Skeletal muscle tissue (tissue), 4 donors: ENCODE results near the gene SESN2. TPM values are rescaled to one million over a fixed set of nuclear protein-coding genes. Genes with fewer than 3 reads are reported as not detected.
A peak's percentile ranks its signal among the peaks of the same experiment; 100 is the strongest.

ENCODE experiments used
- H3K27ac ChIP-seq: one replicate; pipeline ENCODE4 v1.7.0; 2013; ENCODE audit warnings: mild to moderate bottlenecking, low read depth, low read length, inconsistent platforms
- H3K27me3 ChIP-seq, 3 donors: one replicate each; pipeline ENCODE4 v1.7.0; 2013; ENCODE audit warnings: low read length in 3 of 3; ENCODE audit not compliant: control insufficient read depth in 3 of 3, insufficient read depth in 3 of 3
- H3K36me3 ChIP-seq, 3 donors: one replicate each; pipeline ENCODE4 v1.7.0; 2013; ENCODE audit warnings: low read length in 3 of 3; ENCODE audit not compliant: control insufficient read depth in 3 of 3, insufficient read depth in 3 of 3
- H3K4me1 ChIP-seq, 3 donors: one replicate each; pipeline ENCODE4 v1.7.0; 2013; ENCODE audit warnings: low read length in 3 of 3, mild to moderate bottlenecking in 3 of 3; ENCODE audit not compliant: control insufficient read depth in 3 of 3, insufficient read depth in 3 of 3
- H3K4me3 ChIP-seq, 3 donors: one replicate each; pipeline ENCODE4 v1.7.0; 2013; ENCODE audit warnings: low read length in 3 of 3
- H3K9ac ChIP-seq, 3 donors: one replicate each; pipeline ENCODE4 v1.7.0; 2013; ENCODE audit warnings: low read length in 3 of 3, mild to moderate bottlenecking in 3 of 3, moderate library complexity in 2 of 3, low read depth in 1 of 3
- H3K9me3 ChIP-seq, 3 donors: one replicate each; pipeline ENCODE4 v1.7.0; 2013; ENCODE audit warnings: low read length in 3 of 3; ENCODE audit not compliant: control insufficient read depth in 3 of 3
- total RNA-seq: library from RNA; depleted of rRNA; stranded (reverse); fragments of >200 nt; gene quantifications from one replicate; pipeline ENCODE4 v1.2.3, GENCODE V29; 2014
- donor health status: Osteomylitis.

Gene SESN2
- total RNA-seq, 1 donor from 2014 or later: 2.1 TPM

DNA sequence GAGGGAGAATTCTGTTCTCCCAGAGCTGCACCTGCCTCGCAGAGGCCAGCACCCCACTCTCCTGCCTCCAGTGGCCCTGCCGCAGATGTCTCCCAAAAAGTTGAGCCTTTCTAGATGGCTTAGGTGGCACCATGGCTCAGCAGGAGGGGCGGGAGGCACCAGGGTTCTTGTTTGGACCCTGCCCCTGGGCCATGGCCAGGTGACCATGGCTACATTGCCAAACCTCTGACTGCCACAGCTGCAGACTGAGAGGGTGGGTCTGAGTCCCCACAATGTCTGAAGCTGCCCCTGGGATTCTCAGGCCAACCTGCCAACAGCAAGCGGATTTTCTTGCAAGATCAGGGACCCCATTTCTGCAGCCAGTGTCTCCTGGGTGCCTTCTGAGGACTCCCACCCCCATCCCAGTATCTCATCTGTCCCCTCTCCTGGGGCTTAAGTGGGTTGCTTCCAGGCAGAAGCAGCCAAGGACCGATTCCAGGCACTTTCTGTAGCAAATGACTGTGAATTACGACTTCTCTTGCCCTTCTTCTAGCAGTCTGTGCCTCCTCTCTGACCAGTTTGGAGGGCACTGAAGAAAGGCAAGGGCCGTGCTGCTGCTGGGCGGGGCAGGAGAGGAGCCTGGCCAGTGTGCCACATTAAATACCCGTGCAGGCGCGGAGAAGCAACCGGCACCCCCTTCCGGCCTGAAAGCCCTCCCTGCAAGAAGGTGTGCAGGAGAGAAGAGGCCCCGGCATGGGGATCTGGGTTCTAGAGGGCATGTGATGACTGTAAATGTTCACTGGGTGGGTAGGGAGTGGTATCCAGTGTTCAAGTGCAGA, 22.5 kb downstream of the SESN2 start:
- H3K36me3 ChIP-seq: peaks cover 25 to 44% (median 43%) of the 10 kb centered on the region in 3 donors
- no peak overlapping the region for H3K9ac ChIP-seq
- peaks cover 12 to 14% (median 13%) of the 10 kb centered on the region in 3 donors for H3K4me1 ChIP-seq
- H3K9me3 ChIP-seq: no peaks in the 10 kb centered on the region
- no peaks in the 10 kb centered on the region for H3K27me3 ChIP-seq
- no peak overlapping the region for H3K4me3 ChIP-seq
- H3K27ac ChIP-seq: no peak overlapping the region

DNA sequence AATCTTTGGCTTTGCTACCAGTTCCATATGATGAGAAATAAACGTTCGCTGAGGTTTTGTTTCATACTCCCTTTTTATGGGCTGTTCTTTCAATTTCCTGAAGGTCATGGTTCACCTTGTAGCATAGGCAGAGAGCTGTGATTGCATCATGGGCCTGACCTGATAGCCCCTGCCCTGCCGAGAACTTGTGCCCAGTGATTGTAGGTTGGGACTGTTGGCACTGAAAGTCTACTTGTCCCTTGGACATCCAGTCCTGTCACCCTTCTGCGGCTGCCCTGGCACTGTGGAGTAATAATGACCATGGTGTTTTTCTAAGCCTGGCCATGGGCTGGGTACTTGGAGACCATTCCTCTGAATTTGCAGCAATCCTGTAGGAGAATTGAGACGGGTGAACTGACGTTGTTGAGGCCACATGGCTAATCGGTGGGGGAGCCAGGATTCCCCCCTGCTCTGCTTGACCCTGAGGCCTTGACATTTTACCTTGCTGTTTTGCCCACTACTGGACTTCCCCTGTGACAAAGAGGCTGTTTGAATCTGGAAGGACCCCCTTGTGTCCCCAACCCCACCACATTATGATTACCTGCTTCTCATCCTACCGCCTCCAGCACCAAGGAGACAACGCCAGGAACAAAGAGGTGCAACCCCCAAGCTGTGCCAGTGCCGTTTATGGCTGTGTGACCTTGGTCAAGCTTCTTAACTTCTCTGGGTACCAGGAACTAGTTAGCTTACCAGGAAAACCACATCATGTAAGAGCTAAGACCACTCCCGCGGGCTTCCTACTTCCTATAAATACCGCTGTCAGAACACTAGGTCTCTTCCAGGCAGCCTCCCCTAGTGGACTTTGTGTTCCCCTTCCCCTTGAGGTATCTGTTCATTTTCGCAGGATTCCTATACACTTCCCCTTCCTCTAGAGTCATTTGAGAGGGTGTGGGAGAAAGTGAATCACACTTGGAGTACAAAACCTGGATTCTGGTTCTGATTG, 23.4 kb downstream of the SESN2 start:
- Histone ChIP-seq H3K36me3 (peaks cover 23 to 39% (median 38%) of the 10 kb centered on the region in 3 donors), H3K9ac (no peak overlapping the region), H3K27me3 (no peaks in the 10 kb centered on the region), H3K4me1 (peaks cover 12 to 19% (median 14%) of the 10 kb centered on the region in 3 donors), H3K4me3 (no peak overlapping the region), H3K27ac (no peak overlapping the region), H3K9me3 (no peaks in the 10 kb centered on the region)

DNA sequence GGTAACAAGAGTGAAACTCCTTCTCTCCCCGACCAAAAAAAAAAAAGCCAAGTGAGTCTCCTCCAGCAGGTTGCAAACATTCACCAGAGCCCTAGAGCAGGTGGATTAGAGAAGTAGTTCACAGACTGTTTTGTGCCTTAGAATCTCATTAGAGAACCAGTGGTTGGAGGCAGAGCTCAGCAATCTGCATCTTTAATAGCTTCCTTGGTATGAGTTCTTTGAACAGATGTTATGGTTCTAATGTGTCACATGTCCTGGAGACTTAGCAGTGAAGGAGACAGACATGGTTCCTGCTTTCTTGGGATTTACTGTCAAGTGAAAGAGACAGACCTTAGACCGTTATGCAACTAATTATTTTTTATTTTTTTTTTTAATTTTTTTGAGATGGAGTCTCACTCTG, 26.8 kb downstream of the SESN2 start:
- H3K27me3 ChIP-seq: no peaks in the 10 kb centered on the region
- H3K4me1 ChIP-seq: peaks cover 8 to 19% (median 8%) of the 10 kb centered on the region in 3 donors
- no peak overlapping the region for H3K9ac ChIP-seq
- H3K36me3 ChIP-seq: peaks cover 7 to 12% (median 9%) of the 10 kb centered on the region in 3 donors
- no peaks in the 10 kb centered on the region for H3K9me3 ChIP-seq
- H3K4me3 ChIP-seq: no peak overlapping the region
- H3K27ac ChIP-seq: no peak overlapping the region

DNA sequence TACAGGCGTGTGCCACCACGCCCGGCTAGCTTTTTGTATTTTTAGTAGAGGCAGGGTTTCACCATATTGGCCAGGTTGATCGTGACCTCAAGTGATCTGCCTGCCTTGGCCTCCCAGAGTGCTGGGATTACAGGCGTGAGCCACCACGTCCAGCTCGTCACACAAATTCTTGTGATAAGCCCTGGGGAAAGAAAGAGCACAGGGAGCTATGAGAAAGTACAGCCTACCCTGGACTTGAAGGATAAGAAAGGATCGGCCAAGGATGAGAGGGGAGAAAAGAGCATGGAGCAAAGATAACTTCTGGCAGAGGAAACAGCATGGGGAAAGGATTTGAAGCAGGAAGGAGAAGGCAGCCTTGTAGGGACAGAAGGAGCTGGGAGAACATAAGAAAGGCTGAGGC, 29.2 kb downstream of the SESN2 start:
- Histone ChIP-seq H3K36me3 (no peaks in the 10 kb centered on the region), H3K4me1 (peaks cover 2 to 9% (median 2%) of the 10 kb centered on the region in 3 donors), H3K9ac (no peak overlapping the region), H3K4me3 (no peak overlapping the region), H3K27ac (no peak overlapping the region), H3K27me3 (no peaks in the 10 kb centered on the region), H3K9me3 (no peaks in the 10 kb centered on the region)

DNA sequence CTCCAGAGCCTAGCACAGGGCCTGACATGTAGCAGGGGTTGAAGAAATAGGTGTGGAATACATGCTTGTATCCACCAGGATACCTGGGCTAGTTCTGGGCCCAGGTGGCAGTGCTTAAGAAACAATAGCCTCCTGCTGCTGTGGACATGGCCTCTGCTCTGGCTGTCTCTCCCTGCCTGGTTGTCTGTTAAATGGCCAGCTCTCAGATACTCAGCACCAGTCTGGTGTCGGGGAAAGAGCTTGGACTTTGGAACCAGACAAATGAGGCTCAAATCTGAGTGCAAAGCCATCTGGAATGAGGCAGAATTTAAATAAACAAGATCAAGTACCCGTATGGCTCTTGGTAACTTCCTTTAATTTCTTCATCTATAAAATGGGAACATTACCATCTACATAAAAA, 31.5 kb downstream of the SESN2 start:
- Histone ChIP-seq H3K4me3 (no peak overlapping the region), H3K36me3 (no peaks in the 10 kb centered on the region), H3K9ac (peak overlapping the region in 1 of 3 donors; percentile 8), H3K27ac (no peak overlapping the region), H3K27me3 (no peaks in the 10 kb centered on the region), H3K4me1 (peaks cover 0 to 7% (median 0%) of the 10 kb centered on the region in 3 donors), H3K9me3 (no peaks in the 10 kb centered on the region)

DNA sequence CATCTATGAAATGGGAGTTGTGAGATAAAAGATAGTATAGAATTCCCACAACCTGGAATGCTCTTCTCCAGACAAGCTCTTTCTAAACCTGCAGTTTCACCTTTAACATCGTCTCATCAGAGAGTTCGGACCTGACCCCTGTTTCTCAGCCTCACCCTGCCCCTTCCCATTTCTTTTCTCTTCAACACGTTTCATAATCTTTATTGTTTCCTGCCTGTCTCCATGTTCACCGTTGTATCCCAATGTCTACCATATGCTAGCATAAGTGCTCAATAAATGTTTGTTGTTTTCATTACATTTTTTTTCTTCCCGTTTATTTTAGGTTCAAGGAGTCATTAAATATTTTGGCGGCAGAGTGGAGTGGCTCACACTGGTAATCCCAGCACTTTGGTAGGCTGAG, 32.4 kb downstream of the SESN2 start:
- Histone ChIP-seq H3K36me3 (no peaks in the 10 kb centered on the region), H3K4me3 (no peak overlapping the region), H3K27me3 (peaks cover 0 to 2% (median 0%) of the 10 kb centered on the region in 3 donors), H3K9me3 (no peaks in the 10 kb centered on the region), H3K27ac (no peak overlapping the region), H3K4me1 (peaks cover 0 to 7% (median 0%) of the 10 kb centered on the region in 3 donors), H3K9ac (no peak overlapping the region)

DNA sequence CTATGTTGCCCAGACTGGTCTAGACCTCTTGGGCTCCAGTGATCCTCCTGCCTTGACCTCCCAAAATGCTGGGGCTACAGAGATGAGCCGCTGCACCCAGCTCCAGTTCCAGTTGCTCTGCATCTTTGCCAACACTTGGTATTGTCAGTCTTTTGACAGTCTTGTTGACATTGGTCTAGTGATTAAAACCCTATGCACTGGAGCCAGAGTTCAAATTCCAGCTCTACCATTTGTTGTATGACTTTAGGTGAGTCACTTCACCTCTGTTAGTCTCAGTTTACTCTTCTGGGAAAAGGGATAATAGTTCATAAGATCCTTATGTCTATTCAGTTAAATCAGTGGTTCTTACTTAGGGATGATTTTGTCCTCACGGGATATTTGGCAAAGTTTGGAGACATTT, 36.6 kb downstream of the SESN2 start:
- Histone ChIP-seq H3K4me1 (no peaks in the 10 kb centered on the region), H3K9me3 (no peaks in the 10 kb centered on the region), H3K9ac (no peak overlapping the region), H3K4me3 (no peak overlapping the region), H3K27ac (no peak overlapping the region), H3K27me3 (peaks cover 0 to 4% (median 0%) of the 10 kb centered on the region in 3 donors), H3K36me3 (no peaks in the 10 kb centered on the region)

DNA sequence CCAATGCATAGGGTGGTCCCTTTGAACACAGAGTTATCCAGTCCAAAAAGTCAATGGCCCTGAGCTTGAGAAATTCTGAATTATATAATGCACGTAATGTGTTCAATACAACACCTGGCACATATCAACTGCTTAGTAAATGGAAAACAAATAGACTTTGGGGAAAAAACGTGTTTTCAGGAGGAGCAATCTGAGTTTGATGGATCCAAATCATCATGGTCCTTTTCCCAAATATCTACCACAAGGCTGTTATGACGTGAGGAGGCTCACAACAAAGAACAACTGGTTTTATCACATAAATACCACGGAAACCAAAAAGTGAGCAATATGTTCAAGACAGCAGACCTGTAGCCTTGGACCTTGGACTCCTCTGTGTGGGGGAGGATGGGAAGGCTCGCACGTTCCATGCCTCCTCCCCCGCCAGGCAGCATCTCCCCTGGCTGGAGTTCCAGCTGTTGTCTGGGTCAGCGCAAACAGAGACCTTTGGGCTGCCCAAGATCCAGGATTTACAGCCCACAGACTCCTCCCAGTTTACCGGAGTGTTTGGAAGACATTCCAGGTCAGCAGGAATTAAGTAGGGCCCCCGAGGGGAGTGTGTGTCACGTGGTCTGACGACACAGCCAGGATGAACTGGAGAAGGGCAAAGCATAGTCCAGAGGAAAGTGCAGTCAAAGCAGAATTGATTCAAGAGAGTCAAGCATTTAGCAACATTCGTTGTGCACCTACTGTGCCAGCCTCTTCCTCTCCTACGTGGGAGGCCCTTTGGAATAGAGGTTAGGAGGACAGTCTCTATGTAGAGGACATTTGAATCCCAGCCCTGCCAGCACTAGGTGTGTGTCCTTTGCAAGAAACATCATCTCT, 37.3 kb downstream of the SESN2 start:
- Histone ChIP-seq H3K27ac (no peak overlapping the region), H3K9ac (no peak overlapping the region), H3K27me3 (peaks cover 0 to 4% (median 0%) of the 10 kb centered on the region in 3 donors), H3K36me3 (no peaks in the 10 kb centered on the region), H3K4me1 (no peaks in the 10 kb centered on the region), H3K9me3 (no peaks in the 10 kb centered on the region), H3K4me3 (no peak overlapping the region)

DNA sequence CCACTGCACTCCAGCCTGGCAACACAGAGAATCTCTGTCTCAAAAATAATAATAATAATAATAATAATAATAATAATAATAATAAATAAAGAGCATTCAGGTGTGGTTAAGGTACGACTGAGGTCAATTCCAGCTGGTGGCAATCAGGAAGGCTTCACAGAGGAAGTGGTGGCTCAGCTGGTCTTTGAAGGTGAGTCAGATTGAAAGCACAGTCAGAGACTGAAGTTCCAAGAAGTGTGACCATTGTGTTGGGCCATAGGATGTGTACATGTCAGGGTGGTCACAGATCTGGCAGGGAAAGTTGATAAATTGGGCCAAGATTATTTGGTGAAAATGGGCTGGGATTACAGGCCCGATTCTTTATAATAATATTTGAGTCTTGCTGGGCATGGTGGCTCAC, 38.5 kb downstream of the SESN2 start:
- no peak overlapping the region for H3K27ac ChIP-seq
- no peak overlapping the region for H3K4me3 ChIP-seq
- H3K36me3 ChIP-seq: no peaks in the 10 kb centered on the region
- no peak overlapping the region for H3K9ac ChIP-seq
- H3K4me1 ChIP-seq: no peaks in the 10 kb centered on the region
- H3K9me3 ChIP-seq: no peaks in the 10 kb centered on the region
- peaks cover 0 to 4% (median 0%) of the 10 kb centered on the region in 3 donors for H3K27me3 ChIP-seq
